ENCODE data around the gene ANKRD10.

- TF ChIP-seq YY1 (IDR thresholded peaks at IDR 0.05; ENCODE audit: insufficient read depth, insufficient read length) (no peak), ZNF274 (IDR thresholded peaks at IDR 0.05; ENCODE audit: low read depth, low read length) (no peak), SUZ12 (IDR thresholded peaks at IDR 0.05; ENCODE audit: extremely low read depth, insufficient read depth, insufficient read length) (no peak)
These were observed 57.7 kb downstream of the ANKRD10 start for GRCh38 chr13:110856942-110857835.

Measured in NT2/D1 (cell line).